Bone marrow (tissue), 2 donors: ENCODE measurements around the gene SCEL.
"Not testable (repeated sequence)": the region's sequence is repeated elsewhere in the genome, so short reads cannot be mapped to it uniquely, and the experiment has no call there.

ENCODE experiments used
- DNase-seq, 2 donors: peaks; one replicate each; lab custom pipeline; 2025; lab: John Stamatoyannopoulos, UW

The SCEL gene

DNA sequence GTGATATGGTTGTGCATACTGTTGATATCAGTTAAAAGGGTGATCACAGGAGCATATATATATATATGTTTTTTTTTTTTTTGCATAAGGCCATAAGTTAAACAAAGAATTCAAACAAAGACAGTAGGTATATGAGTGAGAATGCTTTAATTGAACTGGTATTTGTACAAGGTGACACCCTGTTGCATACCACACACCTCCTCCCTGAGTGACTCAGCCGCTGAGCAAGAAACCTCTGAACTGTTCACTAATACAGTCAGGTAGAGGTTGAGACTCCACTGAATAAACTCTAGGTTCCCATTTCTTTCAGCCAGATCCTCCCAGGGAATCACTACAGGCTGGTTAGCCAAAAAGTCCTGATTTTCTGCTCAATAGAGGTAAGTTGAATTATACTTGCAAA is at the start of gene SCEL:
Gene SCEL (plus strand): TSS at position 259 of the 400 bp plus-strand sequence. CDS start 20,170 bp downstream, outside the sequence.
- no peak for DNase-seq

DNA sequence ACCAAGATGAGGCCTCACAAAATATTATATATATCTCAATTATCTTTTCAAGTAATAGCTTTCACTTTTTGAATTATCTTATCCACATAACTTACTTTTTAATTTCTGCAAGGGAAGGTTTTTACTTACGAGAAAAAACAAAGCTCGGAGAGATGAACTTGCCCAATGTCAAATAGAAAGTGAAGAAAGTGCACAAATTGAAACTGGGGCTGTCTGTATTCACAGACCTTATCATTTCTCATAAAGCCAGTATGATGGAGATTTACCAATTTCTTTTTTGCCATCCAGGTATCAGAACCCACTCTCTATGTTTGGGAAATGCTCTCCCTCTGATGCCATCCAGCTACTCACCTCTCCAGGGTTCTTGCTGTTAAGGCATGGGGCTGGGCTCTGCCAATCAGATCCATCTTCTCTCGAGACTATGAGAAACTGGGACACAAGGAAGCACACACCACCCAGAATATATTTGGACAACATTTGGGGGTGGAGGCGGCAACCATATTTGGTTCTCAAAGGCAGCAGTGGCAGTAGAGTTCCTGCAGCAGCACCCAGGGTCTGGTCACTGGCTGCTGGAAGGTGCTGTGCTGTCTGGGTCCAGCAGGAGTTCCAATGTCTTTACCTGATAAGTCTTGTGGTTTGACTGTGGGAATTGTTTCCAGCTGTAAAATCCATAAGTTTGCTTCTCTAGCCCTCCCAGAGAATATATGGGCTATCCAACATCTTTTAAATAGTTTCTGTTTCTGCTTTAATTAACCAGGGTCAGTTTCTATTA is 45.8 kb upstream of the SCEL start:
- DNase-seq: no peak

DNA sequence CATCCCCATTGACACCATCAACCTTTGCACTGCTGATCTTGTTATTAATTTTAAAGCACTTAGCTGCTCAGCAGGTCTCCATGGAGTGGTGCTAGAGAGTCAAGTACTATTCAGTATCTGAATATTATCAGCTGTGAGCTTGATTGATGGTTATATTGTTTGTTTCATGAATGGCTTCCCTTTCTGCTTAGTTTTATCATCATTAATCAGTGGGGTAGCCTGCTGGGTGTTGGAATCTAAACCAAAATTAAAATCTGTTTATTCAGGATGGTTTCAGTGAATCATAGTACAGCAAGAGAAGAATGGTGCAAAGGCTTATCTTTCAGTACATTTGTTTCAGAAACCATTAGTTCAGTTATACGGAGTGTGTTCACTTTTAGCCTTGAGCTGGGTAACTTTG is 42.5 kb upstream of the SCEL start:
- no peak for DNase-seq

DNA sequence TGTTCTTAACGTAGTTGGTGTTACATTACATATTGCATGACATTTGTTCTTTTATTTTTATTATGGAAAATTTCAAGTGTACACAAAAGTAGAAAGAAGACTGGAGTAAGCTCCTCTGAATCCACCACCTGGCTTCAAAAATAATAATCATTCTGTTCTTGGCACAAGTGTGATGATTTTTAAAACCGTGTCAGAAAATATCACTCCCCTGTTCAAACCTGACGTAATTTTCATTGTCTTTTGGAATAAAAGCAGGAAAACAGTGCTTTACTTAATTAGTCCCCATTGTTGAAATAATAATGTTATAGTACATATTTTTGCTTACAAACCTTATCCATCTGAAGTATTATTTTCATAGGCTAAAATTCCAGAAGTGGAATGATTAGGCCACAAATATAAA is 41.3 kb upstream of the SCEL start:
- no peak for DNase-seq

- DNase-seq: no peak
Measured at GRCh38 chr13:77497350-77497749, 38.2 kb upstream of the SCEL start.

- no peak for DNase-seq
Measured at GRCh38 chr13:77497835-77498234, 37.7 kb upstream of the SCEL start.

- DNase-seq: no peak
Measured at GRCh38 chr13:77502104-77502720, 33.3 kb upstream of the SCEL start.

DNA sequence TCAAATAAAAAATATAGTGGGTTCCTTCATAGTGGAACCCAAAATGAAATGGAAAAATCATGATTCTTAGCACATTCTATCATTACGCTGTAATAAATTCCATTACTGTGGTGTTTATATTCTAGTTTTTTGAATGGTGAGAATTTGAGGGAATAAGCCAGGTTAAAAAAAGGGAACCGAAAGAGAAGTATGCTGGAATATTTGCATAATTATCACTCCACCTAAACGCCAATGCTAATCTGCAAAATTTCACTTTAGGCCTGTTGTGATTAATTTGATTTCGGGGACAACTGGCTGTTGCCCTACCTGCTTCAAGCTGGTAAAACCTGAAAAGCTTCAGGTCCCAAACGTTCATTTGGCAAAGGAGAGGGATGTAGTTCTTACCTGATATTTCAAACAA is 32.1 kb upstream of the SCEL start:
- no peak for DNase-seq

GRCh38 chr13:77506874-77507273 is 28.6 kb upstream of the SCEL start:
- no peak for DNase-seq

DNA sequence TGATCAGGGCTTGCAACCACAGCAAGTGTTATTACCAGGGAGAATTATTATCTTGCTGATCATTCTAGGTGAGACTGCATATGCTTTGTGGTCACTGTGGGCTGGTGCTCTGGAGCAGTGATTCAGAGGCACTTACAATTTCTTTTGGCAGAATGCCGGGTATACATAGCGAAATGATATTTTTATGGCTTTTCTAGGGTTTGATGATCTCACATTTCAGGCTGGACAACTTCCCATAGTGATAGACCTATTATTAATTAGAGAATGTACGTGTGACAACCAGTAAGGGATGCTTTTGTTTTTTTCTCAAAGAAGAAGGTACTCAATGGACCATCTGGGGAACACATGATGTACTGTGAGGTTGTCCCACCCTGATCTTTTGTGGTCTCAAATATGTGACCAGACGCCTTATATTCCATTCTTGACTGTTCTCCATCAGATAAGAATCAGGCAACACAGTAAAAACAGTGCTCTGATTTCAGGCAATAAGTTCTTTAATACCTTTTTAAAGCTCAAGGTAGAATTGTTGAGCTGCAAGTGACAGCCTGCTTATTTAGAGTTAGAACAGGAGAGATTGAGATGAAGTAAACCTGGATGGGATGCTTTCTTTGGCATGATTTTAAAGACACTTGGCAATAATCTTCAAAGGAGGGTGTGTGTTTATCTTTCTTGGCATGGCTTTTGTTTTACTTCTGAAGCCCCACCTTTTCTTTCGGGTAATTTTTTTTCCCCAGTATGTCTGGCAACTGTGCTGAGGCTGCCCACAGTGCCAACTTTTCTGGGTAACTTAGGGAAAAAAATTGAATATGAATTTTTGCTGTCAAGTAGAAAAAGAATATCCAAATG is 27.4 kb upstream of the SCEL start:
- DNase-seq: no peak

DNA sequence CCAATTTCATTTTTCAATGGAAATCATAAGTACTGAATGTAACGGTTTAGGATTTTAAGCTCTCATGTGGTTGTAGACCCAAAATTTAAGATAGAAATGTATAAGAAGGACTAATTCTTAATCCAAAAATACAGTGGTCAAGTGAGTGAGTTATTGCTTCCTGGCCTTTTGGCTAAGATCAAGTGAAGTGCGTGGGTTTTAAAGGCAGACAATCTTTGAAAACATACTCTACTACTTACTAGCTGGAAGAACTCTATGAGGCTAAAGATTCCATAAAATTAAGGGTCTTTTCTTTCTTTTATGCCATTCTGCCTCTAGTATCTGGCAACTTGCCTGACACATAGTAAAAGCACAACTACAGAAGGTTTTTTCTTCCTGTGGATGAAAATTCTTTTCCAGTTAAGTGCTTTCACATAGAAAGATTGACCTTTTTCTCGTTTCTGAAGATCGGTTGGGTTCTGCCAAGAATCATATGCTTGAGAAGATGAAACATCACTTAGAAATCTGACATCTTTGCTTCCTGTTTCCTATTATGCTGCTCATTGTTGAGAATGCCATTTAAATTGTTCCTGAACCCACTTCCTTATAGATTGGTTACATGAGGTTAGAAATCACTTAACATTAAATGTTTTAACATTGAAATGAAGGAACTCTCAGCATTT is 26.4 kb upstream of the SCEL start:
- no peak for DNase-seq

DNA sequence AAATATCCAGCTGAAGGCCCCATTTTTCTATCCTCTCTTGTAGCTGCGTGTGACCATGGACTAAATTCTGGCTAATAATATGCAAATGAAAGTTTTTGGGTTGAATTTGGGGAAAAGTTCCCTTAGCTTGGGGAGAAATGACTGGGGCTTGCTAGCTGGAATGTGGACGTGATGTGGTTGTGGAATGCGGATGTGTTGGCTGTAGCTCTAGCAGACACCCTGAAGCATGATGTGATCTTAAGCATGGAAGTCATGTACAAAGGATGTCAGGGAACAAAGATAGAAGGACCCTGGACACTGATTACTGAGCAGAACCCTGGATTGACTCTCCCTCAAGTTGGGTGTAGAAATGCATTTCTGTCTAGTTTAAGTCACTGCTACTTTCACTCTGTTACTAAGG is 25.4 kb upstream of the SCEL start:
- DNase-seq: no peak

DNA sequence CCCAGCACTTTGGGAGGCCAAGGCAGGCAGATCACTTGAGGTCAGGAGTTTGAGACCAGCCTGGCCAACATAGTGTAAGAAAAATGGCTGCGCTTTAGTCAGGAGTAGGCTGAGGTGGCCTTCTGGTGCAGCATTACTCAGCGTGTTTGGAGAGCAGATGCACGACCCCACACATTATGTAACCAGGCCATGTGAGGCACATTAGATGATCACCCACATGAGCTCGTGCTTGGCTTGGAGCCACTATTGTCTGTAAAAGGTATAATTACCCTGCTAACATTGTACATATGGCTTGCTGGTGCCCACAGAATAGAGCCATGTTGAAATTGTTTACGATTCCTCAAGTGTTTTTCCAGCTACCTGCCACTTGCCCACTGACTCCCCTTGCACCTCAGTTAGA is 24.0 kb upstream of the SCEL start:
- DNase-seq: no peak

DNA sequence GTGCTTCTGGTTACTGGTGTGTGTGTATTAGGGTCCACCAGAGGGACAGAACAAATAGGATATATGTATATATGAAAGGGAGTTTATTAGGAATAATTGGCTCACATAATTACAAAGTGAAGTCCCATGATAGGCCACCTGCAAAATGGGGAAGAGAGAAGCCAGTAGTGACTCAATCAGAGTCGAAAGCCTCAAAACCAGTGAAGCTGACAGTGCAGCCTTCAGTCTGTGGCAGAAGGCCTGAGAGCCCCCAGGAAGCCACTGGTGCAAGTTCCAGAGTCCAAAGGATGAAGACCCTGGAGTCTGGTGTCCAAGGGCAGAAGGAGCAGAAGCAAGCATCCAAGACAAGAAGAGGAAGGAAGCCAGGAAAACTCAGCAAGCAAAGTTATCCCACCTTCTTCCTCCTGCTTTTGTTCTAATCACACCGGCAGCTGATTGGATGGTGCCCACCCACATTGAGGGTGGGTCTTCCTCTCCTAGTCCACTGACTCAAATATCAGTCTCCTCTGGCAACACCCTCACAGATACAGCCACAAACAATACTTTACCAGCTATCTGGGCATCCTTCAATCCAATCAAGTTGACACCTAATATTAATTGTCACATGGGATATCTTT is 21.7 kb upstream of the SCEL start:
- no peak for DNase-seq

GRCh38 chr13:77514336-77514726 is 21.2 kb upstream of the SCEL start:
- DNase-seq: no peak

DNA sequence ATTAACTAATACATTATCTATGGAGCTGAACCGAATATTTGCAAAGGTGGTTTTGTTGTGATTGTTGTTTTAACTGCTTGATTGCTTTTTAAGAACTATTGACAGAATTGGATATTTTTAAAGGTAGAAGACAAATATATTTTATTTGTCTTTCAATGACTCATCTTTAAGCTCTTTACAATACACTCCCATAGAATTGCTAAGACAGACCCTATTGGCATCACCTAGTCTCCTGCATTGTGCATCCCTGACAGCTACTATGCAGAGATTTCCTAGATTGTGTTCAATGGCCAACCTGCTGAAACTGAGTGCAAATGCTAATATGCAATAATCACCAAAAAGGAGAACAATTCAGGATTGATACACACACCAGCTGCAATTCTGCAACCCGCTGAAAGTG is 19.7 kb upstream of the SCEL start:
- DNase-seq: no peak

DNA sequence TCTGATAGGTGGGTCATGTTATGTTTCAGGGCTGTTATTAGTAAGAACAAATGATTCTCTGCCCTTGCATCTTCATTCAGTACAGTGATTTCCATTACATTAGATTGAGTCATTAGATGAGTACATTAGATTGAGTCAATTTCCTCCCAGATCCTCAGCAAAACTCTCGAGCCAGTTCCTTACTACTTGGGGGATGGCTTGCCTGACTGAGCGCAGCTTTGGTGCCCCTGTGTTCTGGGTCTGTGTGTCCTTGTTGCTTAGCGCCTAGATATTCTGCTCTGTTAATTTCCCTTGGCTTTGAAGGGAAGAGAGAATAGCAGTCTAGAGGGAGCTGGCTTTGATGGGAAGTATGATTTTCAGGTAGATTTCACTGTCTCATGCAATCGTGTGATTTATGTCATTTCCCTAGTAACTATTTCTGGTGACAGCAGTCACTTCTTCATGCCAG is 19.1 kb upstream of the SCEL start:
- DNase-seq: no peak

GRCh38 chr13:77518266-77518665 is 17.2 kb upstream of the SCEL start:
- DNase-seq: no peak

DNA sequence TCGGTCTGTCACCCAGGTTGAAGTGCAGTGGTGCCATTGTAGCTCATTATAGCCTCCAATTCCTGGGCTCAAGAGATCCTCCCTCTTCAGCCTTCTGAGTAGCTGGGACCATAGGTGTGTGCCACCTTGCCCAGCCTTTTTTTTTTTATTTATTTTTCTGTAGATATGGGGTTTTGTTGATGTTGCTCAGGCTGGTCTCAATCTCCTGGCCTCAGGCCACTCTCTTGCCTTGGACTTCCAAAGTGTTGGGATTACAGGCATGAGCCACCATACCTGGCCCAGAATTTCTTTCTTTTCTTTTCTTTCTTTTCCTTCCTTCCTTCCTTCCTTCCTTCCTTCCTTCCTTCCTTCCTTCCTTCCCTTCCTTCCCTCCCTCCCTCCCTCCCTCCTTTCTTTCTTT is 16.1 kb upstream of the SCEL start:
- DNase-seq: not testable (repeated sequence)

- no peak for DNase-seq
Measured at GRCh38 chr13:77519808-77520207, 15.7 kb upstream of the SCEL start.

DNA sequence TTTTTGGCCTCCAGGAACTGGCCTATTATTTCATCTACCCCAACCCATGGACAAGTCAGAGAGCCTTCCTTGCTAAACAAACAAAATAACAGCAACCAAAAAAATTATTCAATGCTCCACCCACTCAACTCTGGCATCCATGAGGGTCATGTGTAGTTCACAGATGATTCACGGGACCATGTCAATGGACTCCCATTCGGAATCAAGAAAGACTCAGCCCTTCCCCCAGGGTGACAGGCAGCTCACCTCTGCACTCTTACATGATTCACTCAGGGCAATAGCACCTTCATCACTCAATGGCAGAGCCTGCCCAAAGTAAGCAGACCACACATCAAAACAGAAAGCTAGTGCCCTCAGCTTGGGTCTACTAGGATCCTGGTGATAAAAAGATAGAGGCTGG is 14.3 kb upstream of the SCEL start:
- no peak for DNase-seq
